NCI-H460 (cell line): ENCODE results near the gene MTA3. TPM values are rescaled to one million over a fixed set of nuclear protein-coding genes. Genes with fewer than 3 reads are reported as not detected.

Source experiments
- DNase-seq: peaks from one replicate; pipeline ENCODE4 v3.0.0-alpha.2; 2016; ENCODE audit warnings: low read depth; ENCODE audit errors: extremely low read depth
- total RNA-seq: library from RNA; depleted of rRNA; stranded (reverse); fragments of >200 nt; shearing (Covaris generic); gene quantifications from 2 replicates; pipeline ENCODE4 v1.2.3, GENCODE V29; 2014

MTA3 gene
- total RNA-seq, 1 experiment from 2014 or later = 28.5 TPM

- no peak for DNase-seq
Observed at GRCh38 chr2:42653039-42653438, 84.6 kb downstream of the MTA3 start.

DNA sequence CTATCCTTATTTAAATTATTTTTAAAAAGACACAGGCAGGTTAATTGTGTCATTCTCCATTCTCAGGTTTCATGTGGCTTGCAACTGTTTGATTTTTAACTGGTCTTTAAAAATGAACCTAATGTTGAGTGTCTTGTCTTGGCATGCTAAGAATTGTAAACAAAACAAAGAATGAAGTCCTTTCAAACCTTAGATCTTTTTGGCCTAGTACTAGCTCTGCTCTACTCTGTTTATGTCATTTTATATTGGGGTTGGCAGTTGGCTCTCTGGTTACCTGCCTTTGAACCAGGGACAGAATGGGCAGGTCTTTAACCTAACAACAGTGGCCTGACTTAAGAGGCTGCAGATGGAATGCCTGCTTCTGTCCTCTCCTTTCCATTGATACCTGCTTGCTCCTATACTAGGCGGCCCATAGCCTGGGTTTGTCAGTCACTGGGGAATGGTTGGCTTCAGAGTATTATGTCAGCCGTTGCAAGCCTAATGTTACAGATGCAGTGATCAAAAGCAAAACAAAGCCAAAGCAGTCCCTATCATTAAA is 85.5 kb downstream of the MTA3 start:
- DNase-seq = no peak

DNA sequence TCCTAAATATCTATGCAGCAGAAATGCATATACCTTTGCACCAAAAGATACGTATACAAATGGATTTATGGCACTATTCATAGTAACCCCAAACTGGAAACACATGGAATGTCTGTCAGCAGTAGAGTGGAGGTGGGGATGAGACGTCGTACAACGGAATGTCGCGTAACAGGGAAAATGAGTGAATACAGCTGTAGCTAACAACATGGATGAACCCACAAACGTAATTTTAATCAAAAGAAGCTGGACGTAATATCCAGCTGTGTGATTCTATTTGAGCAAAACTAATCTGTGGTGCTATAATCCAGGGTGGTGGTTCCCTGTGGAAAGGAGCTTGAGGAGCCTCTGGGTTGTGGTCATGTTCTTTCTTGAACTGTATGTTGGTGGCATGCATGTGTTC is 89.9 kb downstream of the MTA3 start:
- no peak for DNase-seq

- no peak for DNase-seq
Observed at GRCh38 chr2:42659609-42660008, 91.2 kb downstream of the MTA3 start.

GRCh38 chr2:42663106-42663780 is 94.8 kb downstream of the MTA3 start:
- DNase-seq = peak; percentile 72

DNA sequence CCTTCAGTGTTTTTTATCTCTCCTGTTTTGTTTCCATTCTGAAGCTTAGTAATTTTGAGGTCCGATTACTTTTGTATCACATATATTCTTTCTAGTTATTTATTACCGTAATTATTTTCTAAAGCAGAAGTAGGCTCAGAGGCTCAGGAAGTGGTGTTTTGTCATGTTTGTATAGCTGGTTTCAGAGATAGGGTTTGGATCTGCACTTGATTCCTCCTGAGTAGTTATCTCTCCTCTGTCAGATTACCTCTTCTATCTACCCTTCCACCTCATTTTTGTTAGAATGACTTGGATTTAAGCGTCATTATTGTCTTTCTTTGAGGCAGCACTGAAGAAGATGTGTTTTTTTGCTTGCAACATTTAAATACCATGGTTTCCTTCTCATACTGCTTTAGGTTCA is 95.4 kb downstream of the MTA3 start:
- DNase-seq = no peak

DNA sequence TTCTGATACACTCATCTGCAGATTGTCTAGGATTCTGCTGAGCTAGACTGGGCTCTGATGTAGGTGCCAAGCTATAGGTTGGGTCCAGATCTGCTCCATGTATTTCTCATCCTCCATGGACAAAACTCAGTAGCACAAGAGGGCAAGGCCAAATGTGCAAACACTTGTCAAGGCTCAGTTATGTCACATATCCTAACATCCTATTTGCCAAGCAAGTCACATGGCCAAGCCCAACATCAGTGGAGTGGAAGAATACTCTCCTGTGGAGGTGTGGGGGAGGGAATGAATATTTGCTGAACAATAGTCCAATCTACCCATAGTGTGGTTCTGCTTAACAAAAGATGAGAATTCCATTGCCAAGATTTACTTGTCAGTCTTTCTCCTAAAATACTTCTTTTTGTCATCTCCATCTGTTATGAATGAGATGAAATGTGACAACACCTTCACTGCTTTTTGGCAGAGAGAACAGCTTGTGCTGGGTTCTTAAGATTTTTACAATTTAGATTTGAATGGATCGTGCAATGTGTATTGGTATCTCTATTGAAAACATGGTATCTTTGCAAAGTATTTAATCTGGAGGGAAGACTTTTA is 105.7 kb downstream of the MTA3 start:
- no peak for DNase-seq

- no peak for DNase-seq
Observed at GRCh38 chr2:42675815-42676214, 107.4 kb downstream of the MTA3 start.

DNA sequence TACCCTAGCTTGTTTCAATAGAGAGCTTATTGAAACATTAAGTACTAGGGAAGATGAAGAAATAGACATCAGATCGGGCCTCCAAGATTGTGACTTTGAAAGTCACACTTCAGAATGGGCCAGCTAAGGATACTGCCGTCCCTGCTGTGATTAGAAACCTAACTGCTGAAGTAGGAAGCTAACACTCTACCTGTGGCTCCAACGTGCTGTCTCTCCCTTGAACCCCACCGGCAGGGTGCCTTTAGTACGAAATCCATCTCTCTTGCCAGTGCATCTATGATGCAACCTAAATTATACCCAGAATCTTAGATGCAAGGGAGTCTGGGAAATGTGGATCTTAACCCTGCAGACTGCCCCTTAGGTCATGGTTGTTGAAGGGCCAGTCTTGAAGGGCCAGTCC is 116.9 kb downstream of the MTA3 start:
- DNase-seq = no peak

DNA sequence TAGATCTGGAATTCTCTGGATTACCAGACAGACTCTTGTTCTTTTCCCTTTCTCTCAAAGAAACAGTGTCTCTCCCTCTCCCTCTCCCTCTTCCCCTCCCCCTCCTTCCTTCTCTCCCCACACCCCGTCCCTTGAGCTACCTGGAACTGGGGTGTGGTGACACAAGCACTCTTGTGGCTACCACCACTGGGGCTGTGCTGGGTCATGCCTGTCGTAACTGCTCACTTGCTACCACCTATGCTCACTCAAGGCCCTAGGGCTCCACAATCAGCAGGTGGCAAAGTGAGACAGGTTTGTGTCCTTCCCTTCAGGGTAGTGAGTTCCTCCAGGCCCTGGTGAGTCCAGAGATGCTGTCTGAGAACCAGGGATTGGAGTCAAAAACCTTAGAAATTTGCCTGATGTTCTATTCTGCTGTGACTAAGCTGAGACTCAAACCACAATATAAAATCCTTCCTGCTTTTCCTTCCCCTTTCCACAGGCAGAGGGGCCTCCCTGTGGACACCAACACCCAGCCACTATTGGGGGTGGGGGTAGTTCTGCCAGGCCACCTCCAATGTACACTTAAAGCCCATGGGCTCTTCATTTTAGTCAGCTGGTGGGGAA is 124.7 kb downstream of the MTA3 start:
- DNase-seq = no peak

DNA sequence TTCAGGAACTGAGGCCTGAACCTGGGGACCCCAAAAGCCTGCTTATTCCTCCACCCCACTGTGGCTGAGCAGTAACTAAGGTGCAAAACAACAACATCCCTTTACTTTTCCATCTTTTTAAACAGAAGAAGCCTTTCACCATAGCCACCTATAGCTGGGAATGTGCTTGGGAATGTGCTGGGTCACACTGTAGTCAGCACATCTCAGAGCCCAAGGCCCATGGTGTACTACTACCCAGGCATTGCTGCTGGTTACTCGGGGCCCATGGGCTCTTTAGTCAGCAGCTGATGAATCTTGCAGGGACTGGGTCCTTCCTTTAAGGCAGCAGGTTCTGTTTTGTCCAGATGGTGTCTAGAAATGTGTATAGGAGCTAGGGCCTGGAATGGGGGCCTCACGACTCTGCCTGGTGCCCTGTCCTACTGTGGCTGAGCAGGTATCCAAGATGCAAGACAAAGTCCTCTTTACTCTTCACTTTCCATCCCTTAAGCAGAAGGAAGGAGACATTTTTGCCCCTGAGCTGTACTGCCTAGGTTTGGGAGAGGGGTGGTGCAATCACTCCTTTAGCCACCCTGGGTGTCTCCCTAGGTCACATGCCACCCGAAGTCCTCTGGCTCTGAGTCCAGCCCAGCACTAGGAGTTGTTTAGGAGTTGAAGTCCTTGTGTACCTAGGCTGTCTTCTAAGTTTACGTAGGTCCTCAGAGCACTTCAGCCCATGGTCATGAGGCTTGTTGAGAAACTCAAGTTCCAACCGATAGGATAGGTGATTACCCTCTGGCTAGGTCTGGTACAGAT is 125.5 kb downstream of the MTA3 start:
- no peak for DNase-seq

- no peak for DNase-seq
Observed at GRCh38 chr2:42696987-42697386, 128.6 kb downstream of the MTA3 start.

GRCh38 chr2:42698940-42699339 is 130.5 kb downstream of the MTA3 start:
- no peak for DNase-seq

DNA sequence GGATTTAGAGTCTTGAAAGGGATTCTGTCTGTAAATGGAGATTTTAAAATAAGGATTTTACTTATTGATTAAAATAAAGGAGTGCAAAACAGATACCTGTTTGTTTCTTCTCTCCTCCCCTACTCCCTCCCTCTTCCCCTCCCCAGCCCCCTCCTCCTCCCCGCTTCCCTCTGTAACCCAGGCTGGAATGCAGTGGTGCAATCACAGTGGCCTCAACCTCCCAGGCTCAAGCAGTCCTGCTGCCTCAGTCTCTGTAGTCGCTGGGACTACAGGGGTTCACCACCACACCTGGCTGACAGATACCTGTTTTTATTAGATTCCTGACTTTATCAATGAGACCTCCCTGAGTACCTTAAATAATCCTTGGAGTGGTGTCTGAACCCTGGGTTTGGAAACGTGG is 138.4 kb downstream of the MTA3 start:
- no peak for DNase-seq

- no peak for DNase-seq
Observed at GRCh38 chr2:42708179-42708578, 139.7 kb downstream of the MTA3 start.

GRCh38 chr2:42711896-42712295 is 143.5 kb downstream of the MTA3 start:
- DNase-seq = no peak

DNA sequence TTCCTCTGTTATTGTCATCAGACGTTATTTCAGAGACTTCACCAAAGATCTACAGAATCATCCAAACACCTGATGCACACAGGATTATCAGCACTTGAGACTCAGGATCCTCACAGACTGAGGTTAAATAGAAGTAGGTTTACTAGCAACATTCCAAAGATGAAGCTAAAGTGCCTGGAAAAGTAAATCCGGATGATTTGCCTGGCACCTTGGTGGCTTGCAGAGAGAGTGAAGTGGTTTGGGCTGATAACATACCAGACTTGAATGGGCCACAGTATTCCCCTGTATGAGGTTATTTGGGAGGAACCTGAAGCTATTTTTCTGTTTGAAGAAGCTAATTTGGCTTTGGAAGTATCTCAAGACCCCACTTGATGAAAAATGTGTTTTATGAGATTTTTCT is 144.5 kb downstream of the MTA3 start:
- DNase-seq = no peak

DNA sequence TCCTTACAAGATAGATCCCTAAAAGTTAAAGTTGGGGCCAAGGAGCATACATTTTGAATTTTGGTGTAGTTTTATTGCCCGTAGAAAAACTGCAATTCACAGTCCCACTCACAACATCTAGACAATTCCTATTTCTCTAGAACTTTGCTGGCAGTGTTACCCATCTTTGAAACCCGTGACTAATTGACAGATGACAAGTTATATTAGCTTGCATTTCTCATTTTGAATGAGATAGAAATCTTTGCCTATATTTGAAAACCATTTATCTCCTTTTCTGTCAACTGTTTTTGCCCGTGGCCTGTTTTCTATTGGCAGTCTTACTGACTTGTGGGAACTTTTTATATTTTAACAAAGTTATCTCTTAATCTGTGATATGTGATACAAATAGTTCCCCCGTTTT is 145.5 kb downstream of the MTA3 start:
- DNase-seq = no peak

GRCh38 chr2:42714686-42715085 is 146.3 kb downstream of the MTA3 start:
- DNase-seq = no peak

- no peak for DNase-seq
Observed at GRCh38 chr2:42721898-42722297, 153.5 kb downstream of the MTA3 start.
